ENCODE data around the gene CSKMT.
A peak's percentile ranks its signal among the peaks of the same experiment; 100 is the strongest.
"Not testable (repeated sequence)": the region's sequence is repeated elsewhere in the genome, so short reads cannot be mapped to it uniquely, and the experiment has no call there.

Gene CSKMT

GRCh38 chr11:62665075-62665598 is at the start of gene CSKMT, which contains the start of gene C11orf98:
CSKMT (plus strand) TSS chr11:62665312; CDS start chr11:62665880, 568 bp downstream.
C11orf98 (minus strand) TSS chr11:62665210; CDS start chr11:62665169, 41 bp downstream.
- peak; percentile 95 for DNase-seq

GRCh38 chr11:62615521-62615920 is 49.6 kb upstream of the CSKMT start:
- DNase-seq, result no peak

- DNase-seq, result not testable (repeated sequence)
These were observed 48.2 kb upstream of the CSKMT start for GRCh38 chr11:62616957-62617356.

GRCh38 chr11:62621027-62621566 is 44.0 kb upstream of the CSKMT start:
- no peak for DNase-seq

GRCh38 chr11:62621567-62622470 is 43.3 kb upstream of the CSKMT start, which contains the start of gene B3GAT3:
B3GAT3 (minus strand) TSS chr11:62621986; CDS start chr11:62621947, 39 bp downstream.
- peak; percentile 96 to 97 for DNase-seq

- DNase-seq, result no peak
These were observed 42.5 kb upstream of the CSKMT start for GRCh38 chr11:62622476-62623089.

- DNase-seq, result no peak
These were observed 37.4 kb upstream of the CSKMT start for GRCh38 chr11:62627713-62628112.

GRCh38 chr11:62632492-62632891 is 32.6 kb upstream of the CSKMT start:
- no peak for DNase-seq

- DNase-seq, result no peak
These were observed 20.9 kb upstream of the CSKMT start for GRCh38 chr11:62644220-62644619.

- DNase-seq, result no peak
These were observed 19.5 kb upstream of the CSKMT start for GRCh38 chr11:62645671-62645945.

- peak; percentile 98 to 99 for DNase-seq
These were observed 18.9 kb upstream of the CSKMT start, which contains the start of gene GANAB for GRCh38 chr11:62645946-62646824. GANAB (minus strand) TSS chr11:62646613; CDS start chr11:62646599, 14 bp downstream.

GRCh38 chr11:62646825-62647608 is 18.1 kb upstream of the CSKMT start:
- DNase-seq, result no peak

- DNase-seq, result no peak
These were observed 17.5 kb upstream of the CSKMT start for GRCh38 chr11:62647609-62648005.

- DNase-seq, result no peak
These were observed 16.7 kb upstream of the CSKMT start for GRCh38 chr11:62648185-62648966.

GRCh38 chr11:62648967-62649364 is 16.1 kb upstream of the CSKMT start:
- no peak for DNase-seq

GRCh38 chr11:62649486-62649885 is 15.6 kb upstream of the CSKMT start:
- no peak for DNase-seq

- DNase-seq, result not testable (repeated sequence)
These were observed 14.8 kb upstream of the CSKMT start for GRCh38 chr11:62650283-62650682.

- DNase-seq, result no peak
These were observed 12.7 kb upstream of the CSKMT start for GRCh38 chr11:62652161-62653006.

- no peak for DNase-seq
These were observed 10.8 kb upstream of the CSKMT start for GRCh38 chr11:62654297-62654696.

Measured in hippocampal formation (tissue), 2 donors.